ENCODE results near the gene PDE7B. TPM values are rescaled to one million over a fixed set of nuclear protein-coding genes. Genes with fewer than 3 reads are reported as not detected.

The PDE7B gene
- total RNA-seq, 2 experiments from 2014 or later: 0.58 to 0.68 TPM

- CTCF ChIA-PET: no interaction called here
- peaks cover 2% of the 10 kb centered on the region for H3K9me3 Mint-ChIP-seq
- no peak for ATAC-seq
- DNase-seq: no peak
- H3K27ac Mint-ChIP-seq: no peak overlapping the region
- no peak overlapping the region for H3K4me3 Mint-ChIP-seq
- no peaks in the 10 kb centered on the region for H3K27me3 Mint-ChIP-seq
- H3K4me1 Mint-ChIP-seq (ENCODE audit: low read depth): no peaks in the 10 kb centered on the region
- POLR2A ChIA-PET: no interaction called here
- intact Hi-C loops (cut with micrococcal nuclease): no loop called here
- no peaks in the 10 kb centered on the region for H3K36me3 Mint-ChIP-seq (ENCODE audit: low read depth)
- no peak for TF ChIP-seq CTCF (IDR thresholded peaks at IDR 0.05)
These were observed 39.6 kb upstream of the PDE7B start for GRCh38 chr6:135811644-135812526.

- ChIA-PET CTCF (no interaction called here), POLR2A (no interaction called here)
- Mint-ChIP-seq H3K4me1 (ENCODE audit: low read depth) (no peaks in the 10 kb centered on the region), H3K27ac (no peak overlapping the region), H3K9me3 (peaks cover 2% of the 10 kb centered on the region), H3K27me3 (no peaks in the 10 kb centered on the region), H3K4me3 (no peak overlapping the region), H3K36me3 (ENCODE audit: low read depth) (no peaks in the 10 kb centered on the region)
- ATAC-seq (no peak), DNase-seq (no peak)
- intact Hi-C loops (cut with micrococcal nuclease): no loop called here
- no peak for TF ChIP-seq CTCF (IDR thresholded peaks at IDR 0.05)
These were observed 38.1 kb upstream of the PDE7B start for GRCh38 chr6:135813401-135813800.

- no peak for TF ChIP-seq CTCF (IDR thresholded peaks at IDR 0.05)
- POLR2A ChIA-PET: no interaction called here
- Mint-ChIP-seq H3K4me1 (ENCODE audit: low read depth) (no peaks in the 10 kb centered on the region), H3K27me3 (no peaks in the 10 kb centered on the region), H3K9me3 (peaks cover 2% of the 10 kb centered on the region), H3K36me3 (ENCODE audit: low read depth) (no peaks in the 10 kb centered on the region), H3K4me3 (no peak overlapping the region), H3K27ac (no peak overlapping the region)
- CTCF ChIA-PET: no interaction called here
- ATAC-seq: no peak
- intact Hi-C loops (cut with micrococcal nuclease): no loop called here
- DNase-seq: no peak
These were observed 37.5 kb upstream of the PDE7B start for GRCh38 chr6:135814043-135814442.

GRCh38 chr6:135815216-135815615 is 36.3 kb upstream of the PDE7B start:
- H3K4me3 Mint-ChIP-seq: no peak overlapping the region
- CTCF ChIA-PET: no interaction called here
- no peaks in the 10 kb centered on the region for H3K36me3 Mint-ChIP-seq (ENCODE audit: low read depth)
- no peak for ATAC-seq
- intact Hi-C loops (cut with micrococcal nuclease): no loop called here
- POLR2A ChIA-PET: interaction anchor here (0.9 kb wide), 1 partner anchor 9 kb away, joined by 3 read pairs; no protein-coding TSS in a partner anchor
- no peaks in the 10 kb centered on the region for H3K9me3 Mint-ChIP-seq
- DNase-seq: no peak
- H3K27me3 Mint-ChIP-seq: no peaks in the 10 kb centered on the region
- no peaks in the 10 kb centered on the region for H3K4me1 Mint-ChIP-seq (ENCODE audit: low read depth)
- H3K27ac Mint-ChIP-seq: no peak overlapping the region
- no peak for TF ChIP-seq CTCF (IDR thresholded peaks at IDR 0.05)

GRCh38 chr6:135817035-135817434 is 34.5 kb upstream of the PDE7B start:
- ChIA-PET POLR2A (no interaction called here), CTCF (no interaction called here)
- no peak for TF ChIP-seq CTCF (IDR thresholded peaks at IDR 0.05)
- Mint-ChIP-seq H3K27ac (no peak overlapping the region), H3K9me3 (no peaks in the 10 kb centered on the region), H3K4me1 (ENCODE audit: low read depth) (no peaks in the 10 kb centered on the region), H3K4me3 (no peak overlapping the region), H3K36me3 (ENCODE audit: low read depth) (no peaks in the 10 kb centered on the region), H3K27me3 (no peaks in the 10 kb centered on the region)
- DNase-seq (no peak), ATAC-seq (no peak)
- intact Hi-C loops (cut with micrococcal nuclease): no loop called here
